OCI-LY3 (cell line): ENCODE measurements around the gene CSNK1G3.
A peak's percentile ranks its signal among the peaks of the same experiment; 100 is the strongest.

ENCODE experiments used
- H2AFZ ChIP-seq: fragments of 200-600, 300-600 bp; shearing (Covaris generic); 2 replicates; pipeline ENCODE4 v1.6.0; 2014; ENCODE audit warnings: antibody characterized with exemption, low read depth, low read length
- H3K27ac ChIP-seq: fragments of 200-600, 300-600 bp; sonication (generic); 2 replicates; pipeline ENCODE4 v1.5.1; 2014; ENCODE audit warnings: mild to moderate bottlenecking, low read length, moderate library complexity, mixed read lengths
- H3K27me3 ChIP-seq: fragments of 200-600, 300-600 bp; sonication (generic); 2 replicates; pipeline ENCODE4 v1.6.1; 2014; ENCODE audit warnings: low read depth, low read length, mixed read lengths
- H3K36me3 ChIP-seq: fragments of 200-600, 300-600 bp; sonication (generic); replicated peaks from 2 replicates; pipeline ENCODE3; 2014; ENCODE audit warnings: low read depth, low read length, mixed read lengths
- H3K4me1 ChIP-seq: fragments of 300-600, 200-600 bp; sonication (generic); 2 replicates; pipeline ENCODE4 v1.6.1; 2014; ENCODE audit warnings: low read length, mixed read lengths
- H3K4me2 ChIP-seq: fragments of 200-600, 300-600 bp; sonication (generic); 2 replicates; pipeline ENCODE4 v1.6.1; 2014; ENCODE audit warnings: low read length, mixed read lengths
- H3K4me3 ChIP-seq: fragments of 300-600, 200-600 bp; sonication (generic); 2 replicates; pipeline ENCODE4 v1.5.1; 2014; ENCODE audit warnings: antibody characterized with exemption, mild to moderate bottlenecking, low read length, moderate library complexity
- H3K79me2 ChIP-seq: fragments of 300-600, 200-600 bp; shearing (Covaris generic); 2 replicates; pipeline ENCODE4 v1.6.1; 2014; ENCODE audit warnings: mild to moderate bottlenecking, low read length, mixed read lengths
- H3K9ac ChIP-seq: fragments of 300-600, 200-600 bp; shearing (Covaris generic); 2 replicates; pipeline ENCODE4 v1.6.0; 2014; ENCODE audit warnings: mild to moderate bottlenecking, low read length, moderate library complexity
- H3K9me3 ChIP-seq: fragments of 200-600, 300-600 bp; shearing (Covaris generic); 2 replicates; pipeline ENCODE4 v1.6.1; 2014; ENCODE audit warnings: low read length, mixed read lengths; ENCODE audit not compliant: insufficient read depth
- H4K20me1 ChIP-seq: fragments of 200-600, 300-600 bp; sonication (generic); 2 replicates; pipeline ENCODE4 v1.6.1; 2016; ENCODE audit warnings: low read length, mixed read lengths; ENCODE audit not compliant: insufficient read depth
- EZH2phosphoT487 ChIP-seq: fragments of 200-600 bp; shearing (Covaris generic); IDR thresholded peaks from 2 replicates; pipeline ENCODE4 v1.6.1; 2018; ENCODE audit warnings: antibody characterized with exemption, mixed run types, low read depth
- TF ChIP-seq, protein P1 (sequence below): fragments of 200-600, 300-600 bp; sonication (generic); IDR thresholded peaks from 2 replicates; pipeline ENCODE4 v1.5.1; 2014; ENCODE audit warnings: antibody characterized with exemption, low read length, low read depth

The CSNK1G3 gene

DNA sequence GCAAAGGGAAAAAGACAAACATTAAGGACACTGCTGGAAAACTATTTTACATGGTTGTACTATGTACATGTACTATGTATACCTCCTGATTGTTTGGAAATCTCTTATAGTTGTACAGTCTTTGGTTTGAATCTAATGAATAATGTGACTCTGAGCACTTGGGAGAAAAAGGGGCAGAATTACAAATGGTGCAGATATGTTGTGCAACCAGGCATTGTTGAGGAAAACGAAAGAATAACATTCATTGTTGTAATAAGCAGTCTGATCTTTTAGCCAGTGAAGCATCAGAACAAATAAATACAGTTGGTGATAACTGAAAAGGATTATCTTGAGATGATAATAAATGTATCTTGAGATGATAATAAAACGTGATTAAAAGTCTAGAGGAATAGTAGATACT lies 87.2 kb downstream of the CSNK1G3 start:
- TF ChIP-seq, protein P1, sequence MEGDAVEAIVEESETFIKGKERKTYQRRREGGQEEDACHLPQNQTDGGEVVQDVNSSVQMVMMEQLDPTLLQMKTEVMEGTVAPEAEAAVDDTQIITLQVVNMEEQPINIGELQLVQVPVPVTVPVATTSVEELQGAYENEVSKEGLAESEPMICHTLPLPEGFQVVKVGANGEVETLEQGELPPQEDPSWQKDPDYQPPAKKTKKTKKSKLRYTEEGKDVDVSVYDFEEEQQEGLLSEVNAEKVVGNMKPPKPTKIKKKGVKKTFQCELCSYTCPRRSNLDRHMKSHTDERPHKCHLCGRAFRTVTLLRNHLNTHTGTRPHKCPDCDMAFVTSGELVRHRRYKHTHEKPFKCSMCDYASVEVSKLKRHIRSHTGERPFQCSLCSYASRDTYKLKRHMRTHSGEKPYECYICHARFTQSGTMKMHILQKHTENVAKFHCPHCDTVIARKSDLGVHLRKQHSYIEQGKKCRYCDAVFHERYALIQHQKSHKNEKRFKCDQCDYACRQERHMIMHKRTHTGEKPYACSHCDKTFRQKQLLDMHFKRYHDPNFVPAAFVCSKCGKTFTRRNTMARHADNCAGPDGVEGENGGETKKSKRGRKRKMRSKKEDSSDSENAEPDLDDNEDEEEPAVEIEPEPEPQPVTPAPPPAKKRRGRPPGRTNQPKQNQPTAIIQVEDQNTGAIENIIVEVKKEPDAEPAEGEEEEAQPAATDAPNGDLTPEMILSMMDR = no peak
- no peak for TF ChIP-seq EZH2phosphoT487
- Histone ChIP-seq H3K9me3 (no peaks in the 10 kb centered on the region), H4K20me1 (no peaks in the 10 kb centered on the region), H3K4me2 (no peak overlapping the region), H3K27me3 (no peaks in the 10 kb centered on the region), H3K27ac (peak overlapping the region; percentile 94), H3K9ac (no peak overlapping the region), H3K79me2 (no peaks in the 10 kb centered on the region; the same call in 1 of the 2 replicates), H3K36me3 (peaks cover 20% of the 10 kb centered on the region), H3K4me1 (peaks cover 35% of the 10 kb centered on the region), H2AFZ (no peak overlapping the region), H3K4me3 (no peak overlapping the region)

DNA sequence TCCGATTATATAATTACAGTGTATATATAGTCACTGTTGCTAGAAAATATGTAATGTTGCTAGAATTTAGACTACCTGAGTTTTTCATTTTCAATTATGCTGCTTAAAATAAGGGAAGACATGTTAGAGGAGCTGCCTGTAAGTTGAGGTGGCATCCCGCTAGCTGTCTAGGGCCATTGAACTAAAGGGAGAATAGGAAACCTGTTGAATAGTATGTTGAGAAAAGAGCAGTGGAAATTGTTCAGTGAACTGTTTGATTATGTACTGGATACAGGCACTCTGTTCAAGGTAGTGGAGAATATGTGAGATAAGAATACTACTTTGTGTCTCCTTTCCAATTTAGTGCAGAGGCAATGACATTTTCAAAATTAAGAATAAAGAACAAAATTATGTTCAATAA lies 89.6 kb downstream of the CSNK1G3 start:
- peaks cover 56% of the 10 kb centered on the region for H3K4me1 ChIP-seq
- TF ChIP-seq EZH2phosphoT487 = no peak
- TF ChIP-seq, protein P1 = no peak
- H3K9me3 ChIP-seq = no peaks in the 10 kb centered on the region
- peaks cover 13% of the 10 kb centered on the region for H3K36me3 ChIP-seq
- no peak overlapping the region for H3K27ac ChIP-seq
- H2AFZ ChIP-seq = no peak overlapping the region
- H4K20me1 ChIP-seq = no peaks in the 10 kb centered on the region
- peaks cover 3% of the 10 kb centered on the region; the same call in 1 of the 2 replicates for H3K79me2 ChIP-seq
- no peak overlapping the region for H3K4me3 ChIP-seq
- H3K9ac ChIP-seq = no peak overlapping the region
- H3K4me2 ChIP-seq = no peak overlapping the region
- no peaks in the 10 kb centered on the region for H3K27me3 ChIP-seq

- H4K20me1 ChIP-seq = no peaks in the 10 kb centered on the region
- 0 out of 2 replicates have a peak, but pooled peaks cover 4% of the 10 kb centered on the region for H3K79me2 ChIP-seq
- H3K4me1 ChIP-seq = peaks cover 44% of the 10 kb centered on the region
- peaks cover 5% of the 10 kb centered on the region for H3K36me3 ChIP-seq
- no peaks in the 10 kb centered on the region for H3K9me3 ChIP-seq
- peak overlapping the region; percentile 85 for H3K4me2 ChIP-seq
- peak overlapping the region; percentile 62 for H3K4me3 ChIP-seq
- H3K27ac ChIP-seq = peak overlapping the region; percentile 77
- no peak overlapping the region for H2AFZ ChIP-seq
- no peak for TF ChIP-seq EZH2phosphoT487
- TF ChIP-seq, protein P1 = no peak
- H3K27me3 ChIP-seq = no peaks in the 10 kb centered on the region
- peak overlapping the region; percentile 61 for H3K9ac ChIP-seq
Observed at GRCh38 chr5:123605822-123606221, 93.8 kb downstream of the CSNK1G3 start.

- Histone ChIP-seq H3K4me3 (no peak overlapping the region), H3K4me1 (peaks cover 33% of the 10 kb centered on the region), H3K79me2 (0 out of 2 replicates have a peak, but pooled peaks cover 4% of the 10 kb centered on the region), H4K20me1 (no peaks in the 10 kb centered on the region), H3K9me3 (no peaks in the 10 kb centered on the region), H3K9ac (no peak overlapping the region), H3K27ac (no peak overlapping the region), H3K27me3 (no peaks in the 10 kb centered on the region), H3K4me2 (no peak overlapping the region), H2AFZ (no peak overlapping the region), H3K36me3 (peaks cover 4% of the 10 kb centered on the region)
- TF ChIP-seq, protein P1 = no peak
Observed at GRCh38 chr5:123610209-123610608, 98.2 kb downstream of the CSNK1G3 start.
